HL-60 (cell line): ENCODE data around the gene HPCAL1.

Experiments used
- CTCF ChIP-seq: IDR thresholded peaks from one replicate; pipeline ENCODE4 v1.5.1; 2011; ENCODE audit warnings: low read length, control low read depth, inconsistent platforms; ENCODE audit not compliant: insufficient read depth
- GABPA ChIP-seq: IDR thresholded peaks from 2 replicates; pipeline ENCODE4 v1.6.1; 2012; ENCODE audit warnings: low read depth
- POLR2AphosphoS5 ChIP-seq: IDR thresholded peaks from 2 replicates; pipeline ENCODE4 v1.6.1; 2012; ENCODE audit warnings: low read depth

- no peak for TF ChIP-seq POLR2AphosphoS5
- TF ChIP-seq CTCF: no peak
- TF ChIP-seq GABPA: no peak
These were observed 45.1 kb upstream of the HPCAL1 start for GRCh38 chr2:10257500-10258147.
